ENCODE results near the gene TPD52L1.

DNA sequence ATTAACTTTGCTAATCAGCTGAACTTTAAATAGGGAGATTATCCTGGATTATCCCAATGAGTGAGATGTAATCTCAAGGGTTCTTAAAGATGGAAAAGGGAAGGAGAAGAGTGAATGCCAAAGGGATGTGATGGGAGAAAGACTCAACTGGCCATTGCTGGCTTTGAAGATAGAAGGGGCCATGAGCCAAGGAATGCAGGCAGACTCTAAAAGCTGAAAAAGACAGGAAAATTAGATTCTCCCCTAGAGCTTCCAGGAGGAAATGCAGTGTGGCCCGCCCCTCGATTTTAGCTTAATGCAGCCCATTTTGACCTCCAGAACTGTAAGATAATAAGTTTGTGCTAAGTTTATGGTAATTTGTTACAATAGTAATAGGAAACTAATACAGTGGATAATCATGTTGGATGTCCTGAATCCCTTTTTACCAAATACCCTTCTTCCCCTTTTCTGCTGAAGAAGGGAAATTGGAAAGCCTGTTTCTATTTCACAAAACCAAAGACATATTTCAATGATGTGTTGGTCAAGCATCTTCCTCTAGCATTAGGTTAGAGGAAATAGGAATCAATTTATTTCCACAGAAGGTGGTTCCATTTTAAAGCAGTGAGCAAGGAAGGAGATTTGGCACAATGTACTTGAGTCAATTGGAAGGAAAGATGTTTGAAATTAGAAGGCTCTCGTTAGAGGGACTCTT lies 151.5 kb downstream of the TPD52L1 start:
- TF ChIP-seq, protein P1, sequence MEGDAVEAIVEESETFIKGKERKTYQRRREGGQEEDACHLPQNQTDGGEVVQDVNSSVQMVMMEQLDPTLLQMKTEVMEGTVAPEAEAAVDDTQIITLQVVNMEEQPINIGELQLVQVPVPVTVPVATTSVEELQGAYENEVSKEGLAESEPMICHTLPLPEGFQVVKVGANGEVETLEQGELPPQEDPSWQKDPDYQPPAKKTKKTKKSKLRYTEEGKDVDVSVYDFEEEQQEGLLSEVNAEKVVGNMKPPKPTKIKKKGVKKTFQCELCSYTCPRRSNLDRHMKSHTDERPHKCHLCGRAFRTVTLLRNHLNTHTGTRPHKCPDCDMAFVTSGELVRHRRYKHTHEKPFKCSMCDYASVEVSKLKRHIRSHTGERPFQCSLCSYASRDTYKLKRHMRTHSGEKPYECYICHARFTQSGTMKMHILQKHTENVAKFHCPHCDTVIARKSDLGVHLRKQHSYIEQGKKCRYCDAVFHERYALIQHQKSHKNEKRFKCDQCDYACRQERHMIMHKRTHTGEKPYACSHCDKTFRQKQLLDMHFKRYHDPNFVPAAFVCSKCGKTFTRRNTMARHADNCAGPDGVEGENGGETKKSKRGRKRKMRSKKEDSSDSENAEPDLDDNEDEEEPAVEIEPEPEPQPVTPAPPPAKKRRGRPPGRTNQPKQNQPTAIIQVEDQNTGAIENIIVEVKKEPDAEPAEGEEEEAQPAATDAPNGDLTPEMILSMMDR (IDR thresholded peaks at IDR 0.05) = no peak
- TF ChIP-seq POLR2A (IDR thresholded peaks at IDR 0.05) = no peak

All from uterus (tissue), 2 donors.